GM18511 (cell line): Measurements from ENCODE around the gene DNASE2B.
A peak's percentile ranks its signal among the peaks of the same experiment; 100 is the strongest.
"Not testable (repeated sequence)": the region's sequence is repeated elsewhere in the genome, so short reads cannot be mapped to it uniquely, and the experiment has no call there.

Experiments used
- ATAC-seq: cut with Tn5 transposase; IDR thresholded peaks from one replicate; pipeline ENCODE4 v1.9.1; 2021; ENCODE audit warnings: mild to moderate bottlenecking, moderate library complexity; ENCODE audit not compliant: unreplicated experiment

DNASE2B gene

GRCh38 chr1:84442747-84443646 lies 44.7 kb downstream of the DNASE2B start:
- peak; percentile 23 for ATAC-seq

GRCh38 chr1:84448704-84449103 lies 50.4 kb downstream of the DNASE2B start:
- not testable (repeated sequence) for ATAC-seq

GRCh38 chr1:84450910-84451309 lies 52.6 kb downstream of the DNASE2B start:
- ATAC-seq: no peak

GRCh38 chr1:84452436-84452835 lies 54.2 kb downstream of the DNASE2B start:
- ATAC-seq: no peak

- no peak for ATAC-seq
These were observed 63.8 kb downstream of the DNASE2B start for GRCh38 chr1:84462118-84462517.
